Measurements from ENCODE around the gene PRIM2.
"Not testable (repeated sequence)": the region's sequence is repeated elsewhere in the genome, so short reads cannot be mapped to it uniquely, and the experiment has no call there.

Gene PRIM2

GRCh38 chr6:57559170-57559569 lies 241.7 kb downstream of the PRIM2 start:
- intact Hi-C loops (cut with DNase I); DNase-seq: not testable (repeated sequence)

- DNase-seq: not testable (repeated sequence)
Observed at GRCh38 chr6:57562233-57562632, 244.8 kb downstream of the PRIM2 start.

GRCh38 chr6:57572119-57572518 lies 254.7 kb downstream of the PRIM2 start:
- DNase-seq; intact Hi-C loops (cut with DNase I): not testable (repeated sequence)

More at GRCh38 chr6:57562233-57562632, 244.8 kb downstream of the PRIM2 start:
- intact Hi-C loops (cut with DNase I): not testable (repeated sequence)

DNA sequence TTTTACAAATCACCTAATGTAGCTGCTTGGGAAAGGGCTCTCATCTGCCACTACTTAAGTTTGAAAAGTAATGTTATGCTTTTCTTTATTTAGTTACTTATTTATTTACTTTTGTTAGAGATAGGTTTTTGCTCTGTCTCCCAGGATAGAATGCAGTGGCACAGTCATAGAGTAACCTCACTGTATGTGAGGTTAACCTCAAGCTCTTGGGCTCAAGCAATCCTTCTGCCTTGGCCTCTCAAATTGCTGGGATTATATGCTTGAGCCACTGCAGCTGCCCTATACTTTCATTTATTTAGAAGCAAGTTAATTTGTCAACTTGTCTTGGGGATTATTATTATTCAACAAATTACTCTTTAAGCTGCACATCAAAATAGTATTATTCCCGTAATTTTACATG lies 255.4 kb downstream of the PRIM2 start:
- intact Hi-C loops (cut with DNase I): not testable (repeated sequence)

DNA sequence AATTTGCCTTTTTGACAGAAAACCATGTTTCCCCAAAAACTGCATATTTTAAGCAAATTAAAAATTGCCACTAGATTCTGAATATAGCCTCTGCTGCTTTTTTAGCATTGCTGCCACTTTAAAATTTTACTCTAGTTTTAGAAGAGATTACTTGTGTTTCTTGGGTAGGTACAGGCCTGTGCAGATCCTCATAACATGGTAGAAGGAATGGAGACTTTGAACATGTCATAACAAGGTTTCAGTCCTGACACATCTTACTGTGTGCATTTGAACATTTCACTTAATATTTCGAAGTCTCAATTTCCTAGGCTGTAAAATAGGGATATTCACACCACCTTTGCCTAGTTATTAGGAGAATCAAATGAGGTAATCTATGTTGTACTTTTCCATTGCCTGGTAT lies 259.6 kb downstream of the PRIM2 start:
- DNase-seq; intact Hi-C loops (cut with DNase I): not testable (repeated sequence)

More for the DNA sequence above, 255.4 kb downstream of the PRIM2 start:
- not testable (repeated sequence) for DNase-seq

DNA sequence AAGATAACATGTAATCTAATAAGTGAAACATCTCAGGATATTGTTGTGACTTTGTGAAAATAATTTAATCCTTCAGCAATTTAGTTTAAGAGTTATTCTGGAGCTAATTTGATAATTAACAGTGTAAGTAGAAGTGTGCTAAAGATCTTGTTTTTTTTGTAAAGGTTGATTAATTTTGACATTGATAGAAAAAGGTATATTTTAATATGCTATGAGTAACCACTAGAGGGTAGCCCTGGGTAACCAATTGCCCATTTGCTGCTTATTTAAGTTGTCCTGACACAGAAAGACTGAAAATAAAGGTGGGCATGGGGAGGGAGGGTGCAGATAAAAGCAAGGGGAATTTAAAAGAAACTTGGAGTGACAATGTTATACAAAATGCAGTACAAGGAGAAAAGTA lies 262.1 kb downstream of the PRIM2 start:
- DNase-seq; intact Hi-C loops (cut with DNase I): not testable (repeated sequence)

- DNase-seq; intact Hi-C loops (cut with DNase I): not testable (repeated sequence)
Observed at GRCh38 chr6:57581586-57581985, 264.2 kb downstream of the PRIM2 start.

DNA sequence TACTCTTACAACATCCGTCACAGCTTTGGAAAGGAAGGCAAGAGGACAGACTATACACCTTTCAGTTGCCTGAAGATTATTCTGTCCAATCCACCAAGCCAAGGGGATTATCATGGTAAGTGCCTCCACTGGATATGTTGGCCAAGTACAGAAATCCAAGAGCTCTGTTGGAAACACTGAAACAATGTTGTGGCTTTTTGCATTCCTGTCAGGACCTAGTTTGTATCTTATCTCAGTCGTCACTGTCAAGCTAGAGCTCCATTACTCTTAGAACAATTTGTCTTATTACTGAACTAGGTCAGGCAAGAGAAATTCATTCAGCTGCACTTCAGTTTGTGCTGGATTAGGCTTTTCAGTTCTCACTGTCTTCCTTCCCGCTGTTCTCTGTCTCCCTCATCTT lies 283.7 kb downstream of the PRIM2 start:
- intact Hi-C loops (cut with DNase I); DNase-seq: not testable (repeated sequence)

DNA sequence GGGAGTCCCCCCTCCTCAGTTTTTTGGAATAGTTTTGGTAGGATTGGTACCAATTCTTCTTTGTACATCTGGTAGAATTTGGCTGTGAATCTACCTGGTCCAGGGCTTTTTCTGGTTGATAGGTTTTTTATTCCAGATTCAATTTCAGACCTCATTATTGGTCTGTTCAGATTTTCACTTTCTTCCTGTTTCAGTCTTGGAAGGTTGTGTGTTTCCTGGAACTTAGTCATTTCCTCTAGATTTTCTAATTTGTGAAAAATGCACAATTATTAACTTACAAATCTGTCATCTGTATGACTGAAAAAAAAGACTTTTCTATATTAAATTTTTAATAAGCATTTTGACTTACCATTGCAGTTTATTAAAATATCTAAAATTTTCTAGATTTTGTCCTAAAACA lies 287.9 kb downstream of the PRIM2 start:
- intact Hi-C loops (cut with DNase I); DNase-seq: not testable (repeated sequence)

GRCh38 chr6:57606331-57606730 lies 288.9 kb downstream of the PRIM2 start:
- intact Hi-C loops (cut with DNase I); DNase-seq: not testable (repeated sequence)

DNA sequence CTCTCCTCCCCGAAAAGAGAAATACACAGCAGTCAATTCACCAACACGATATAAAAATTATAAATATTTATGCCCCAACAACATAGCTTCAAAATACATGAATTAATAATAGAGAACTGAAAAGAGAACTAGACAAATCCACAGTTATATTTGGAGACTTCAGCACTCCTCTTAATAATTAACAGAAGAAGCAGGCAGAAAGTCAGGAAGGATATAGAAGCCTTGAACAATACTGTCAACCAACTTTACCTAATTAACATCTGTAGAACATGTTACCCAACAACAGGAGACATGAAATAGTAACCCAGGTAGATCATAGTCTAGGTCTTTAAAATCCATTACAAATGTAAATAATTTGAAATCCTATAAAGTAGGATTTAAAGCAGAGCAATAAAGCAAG lies 293.2 kb downstream of the PRIM2 start:
- intact Hi-C loops (cut with DNase I); DNase-seq: not testable (repeated sequence)

DNA sequence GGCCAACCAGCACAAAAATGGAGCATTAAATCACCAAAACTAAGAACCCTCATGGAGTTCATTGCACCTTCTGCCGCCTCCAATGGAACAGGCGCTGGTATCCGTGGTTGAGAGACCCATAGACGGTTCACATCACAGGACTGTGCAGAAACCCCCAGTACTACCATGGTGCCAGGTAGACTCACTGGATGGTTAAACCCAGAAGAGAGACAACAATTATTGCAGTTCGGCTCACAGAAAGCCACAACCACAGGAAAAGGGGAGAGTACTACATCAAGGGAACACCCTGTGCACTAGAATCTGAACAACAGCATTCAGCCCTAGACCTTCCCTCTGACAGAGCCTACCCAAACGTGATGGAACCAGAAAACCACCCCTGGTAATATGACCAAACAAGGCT lies 301.5 kb downstream of the PRIM2 start:
- peak in 1 of 10 donors; percentile 18 for DNase-seq
- intact Hi-C loops (cut with DNase I): not testable (repeated sequence)

GRCh38 chr6:57631773-57632172 lies 314.3 kb downstream of the PRIM2 start:
- DNase-seq; intact Hi-C loops (cut with DNase I): not testable (repeated sequence)

DNA sequence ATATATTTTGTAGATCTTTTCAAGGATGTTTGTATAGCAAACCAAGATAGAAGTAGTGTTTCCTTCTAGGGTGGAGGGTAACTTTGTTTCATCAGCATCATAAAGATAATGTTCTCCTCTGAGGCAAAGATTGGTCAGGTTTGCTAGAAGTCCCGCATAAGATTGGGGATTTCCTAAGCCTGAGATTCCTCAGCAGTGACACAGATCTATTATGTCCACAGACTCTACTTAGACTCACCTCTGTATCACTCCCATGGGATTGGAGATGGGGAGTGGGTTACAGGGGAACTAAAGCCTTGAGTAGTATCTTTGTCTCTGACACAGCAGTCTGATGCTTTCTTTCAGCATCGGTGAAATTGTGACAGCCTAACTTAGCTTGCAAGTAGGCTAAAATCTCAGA lies 341.1 kb downstream of the PRIM2 start:
- DNase-seq; intact Hi-C loops (cut with DNase I): not testable (repeated sequence)

DNA sequence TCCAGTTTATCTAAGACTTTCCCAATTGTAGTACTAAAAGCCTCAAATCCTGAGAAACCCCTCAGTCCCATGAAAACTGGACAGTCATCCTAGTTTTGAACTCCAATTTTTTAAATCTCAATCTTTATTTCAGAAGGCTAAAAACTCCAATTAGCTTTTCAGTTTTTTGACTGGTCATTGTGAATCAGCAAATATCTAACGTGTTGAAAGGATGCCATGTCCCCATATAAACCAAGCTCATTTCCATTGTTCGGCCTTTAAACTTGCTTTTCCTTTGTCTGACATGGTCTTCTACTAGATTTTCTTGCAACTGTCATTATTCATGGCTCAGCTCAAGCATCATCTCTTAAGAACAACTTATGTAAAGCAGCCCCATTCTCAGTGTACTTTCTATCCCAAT lies 342.4 kb downstream of the PRIM2 start:
- intact Hi-C loops (cut with DNase I); DNase-seq: not testable (repeated sequence)

GRCh38 chr6:57660940-57661339 lies 343.5 kb downstream of the PRIM2 start:
- intact Hi-C loops (cut with DNase I): not testable (repeated sequence)

GRCh38 chr6:57668108-57668507 lies 350.7 kb downstream of the PRIM2 start:
- intact Hi-C loops (cut with DNase I): not testable (repeated sequence)

More at GRCh38 chr6:57660940-57661339, 343.5 kb downstream of the PRIM2 start:
- not testable (repeated sequence) for DNase-seq

DNA sequence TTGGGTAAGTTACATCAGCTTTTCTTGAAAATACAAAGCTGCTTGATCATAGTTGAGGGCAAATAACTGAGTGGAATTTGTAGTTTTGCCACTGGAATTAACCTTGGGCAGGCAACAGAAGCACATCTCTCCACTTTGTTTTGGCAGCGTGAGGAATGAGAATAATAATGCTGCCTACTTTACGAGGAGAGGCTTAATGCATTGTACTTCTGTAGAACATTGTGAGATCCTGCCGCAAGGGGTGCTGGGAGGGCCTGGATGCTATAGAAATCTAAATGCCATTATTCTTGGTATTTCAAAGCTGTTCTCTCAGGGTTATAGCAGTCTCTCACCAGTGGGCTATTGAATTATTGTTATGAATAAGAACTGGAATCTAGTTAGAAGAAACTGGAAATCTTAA lies 353.8 kb downstream of the PRIM2 start:
- DNase-seq; intact Hi-C loops (cut with DNase I): not testable (repeated sequence)

More at GRCh38 chr6:57668108-57668507, 350.7 kb downstream of the PRIM2 start:
- not testable (repeated sequence) for DNase-seq

DNA sequence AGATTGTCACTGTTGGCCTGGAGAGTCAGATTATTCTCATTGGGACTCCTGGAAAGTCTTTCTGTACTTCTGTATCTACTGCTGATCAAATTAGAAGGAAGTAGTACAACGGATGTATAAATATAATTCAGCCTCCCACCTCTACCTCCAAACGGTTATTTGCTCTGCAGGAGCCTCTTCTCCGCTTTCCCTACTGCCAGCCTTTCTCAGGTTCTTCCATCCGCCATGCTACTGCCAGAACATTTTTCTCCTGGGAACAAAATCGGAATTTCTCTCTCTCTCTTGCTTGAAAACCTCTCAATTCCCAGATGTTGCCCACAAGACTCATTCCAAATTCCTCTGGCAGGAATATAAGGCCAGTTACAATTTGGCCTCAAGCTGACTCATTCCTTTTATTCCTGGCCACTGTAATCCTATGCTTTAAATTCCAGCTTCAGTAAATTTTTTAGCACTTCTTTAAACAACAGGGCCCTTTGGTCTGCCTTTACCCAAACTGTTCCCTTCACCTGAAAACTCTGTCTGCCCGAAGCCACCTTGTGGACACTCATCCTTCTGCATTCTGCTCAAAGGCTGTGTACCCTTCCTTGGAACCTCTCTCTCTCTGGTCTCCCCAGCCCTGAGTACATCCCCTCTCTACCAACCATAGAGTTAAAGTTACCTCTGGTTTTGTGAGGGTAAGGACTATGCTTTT lies 354.7 kb downstream of the PRIM2 start:
- intact Hi-C loops (cut with DNase I); DNase-seq: not testable (repeated sequence)

DNA sequence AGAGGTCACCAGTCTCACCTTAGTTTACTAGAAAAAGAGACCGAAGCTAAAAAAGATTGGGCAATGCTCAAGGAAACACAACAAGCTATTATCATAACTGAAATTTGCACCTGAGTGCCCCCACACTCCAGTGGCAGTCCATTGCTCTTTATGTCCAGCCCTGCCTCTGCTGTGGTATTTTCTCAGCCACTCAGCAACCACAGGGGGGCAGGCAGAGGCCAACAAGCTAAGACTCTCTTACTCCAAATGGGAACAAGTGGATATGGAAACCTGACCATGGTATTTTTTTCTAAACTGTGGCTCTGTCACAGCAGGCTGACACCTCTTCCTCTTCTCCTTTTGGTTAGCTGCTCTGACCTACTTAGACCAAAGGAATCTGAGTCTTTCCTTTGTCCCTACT lies 355.9 kb downstream of the PRIM2 start:
- DNase-seq; intact Hi-C loops (cut with DNase I): not testable (repeated sequence)

DNA sequence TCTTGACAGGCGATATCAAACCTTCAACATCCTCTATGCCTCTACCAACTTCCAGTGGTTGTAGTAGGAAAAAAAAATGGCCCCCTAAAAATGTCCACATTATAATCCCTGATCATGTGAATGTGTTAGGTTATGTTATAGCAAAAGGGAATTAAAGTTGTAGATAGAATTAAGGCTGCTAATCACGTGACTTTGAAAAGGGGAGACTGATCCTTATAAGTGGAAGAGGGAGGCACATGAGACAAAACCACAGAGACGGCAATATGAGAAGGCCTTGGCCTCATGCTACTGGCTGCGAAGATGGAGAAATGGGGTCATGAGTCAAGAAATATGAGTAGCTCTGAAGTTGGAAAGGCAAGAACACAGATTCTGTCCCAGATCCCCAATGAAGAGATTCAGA lies 358.0 kb downstream of the PRIM2 start:
- DNase-seq; intact Hi-C loops (cut with DNase I): not testable (repeated sequence)

- DNase-seq; intact Hi-C loops (cut with DNase I): not testable (repeated sequence)
Observed at GRCh38 chr6:57696382-57696781, 379.0 kb downstream of the PRIM2 start.
